ENCODE data around the gene HOXA9. TPM values are rescaled to one million over a fixed set of nuclear protein-coding genes. Genes with fewer than 3 reads are reported as not detected.
A peak's percentile ranks its signal among the peaks of the same experiment; 100 is the strongest.

Gene HOXA9
- total and polyA plus RNA-seq, 5 donors from 2014 or later: 0.20 to 1.1 TPM; not detected in 3

- DNase-seq (no peak), ATAC-seq (ENCODE audit: low read depth in 2 of 2) (no peak)
- Histone ChIP-seq H3K27me3 (ENCODE audit: control insufficient read depth, insufficient read depth, low read length) (peaks cover 22% of the 10 kb centered on the region), H3K4me3 (ENCODE audit: low read depth, low read length) (no peak overlapping the region), H3K27ac (ENCODE audit: insufficient read depth, low read length, poor library complexity, severe bottlenecking) (no peak overlapping the region), H3K9me3 (ENCODE audit: control insufficient read depth in 2 of 2, low read length in 2 of 2) (no peaks in the 10 kb centered on the region), H3K4me1 (ENCODE audit: control insufficient read depth, insufficient read depth, low read length, poor library complexity, severe bottlenecking) (peaks cover 4% of the 10 kb centered on the region), H3K36me3 (ENCODE audit: control insufficient read depth, insufficient read depth, low read length) (no peaks in the 10 kb centered on the region)
- H3K4me1 Mint-ChIP-seq: peaks cover 0 to 11% (median 4%) of the 10 kb centered on the region in 4 donors
- H3K27ac Mint-ChIP-seq: no peak overlapping the region
- peaks cover 0 to 2% (median 0%) of the 10 kb centered on the region in 7 donors for H3K9me3 Mint-ChIP-seq
- no peaks in the 10 kb centered on the region for H3K36me3 Mint-ChIP-seq
- no peak overlapping the region for H3K4me3 Mint-ChIP-seq
- H3K27me3 Mint-ChIP-seq: peaks cover 59% of the 10 kb centered on the region
Observed at GRCh38 chr7:27144781-27145164, 20.6 kb downstream of the HOXA9 start.

GRCh38 chr7:27143950-27144780 is 21.2 kb downstream of the HOXA9 start:
- no peak overlapping the region for H3K4me3 Mint-ChIP-seq
- no peak for DNase-seq
- H3K27me3 Mint-ChIP-seq: peaks cover 53% of the 10 kb centered on the region
- H3K4me1 Mint-ChIP-seq: peaks cover 0 to 11% (median 1%) of the 10 kb centered on the region in 4 donors
- H3K36me3 Mint-ChIP-seq: no peaks in the 10 kb centered on the region
- no peaks in the 10 kb centered on the region for H3K9me3 ChIP-seq (ENCODE audit: control insufficient read depth in 2 of 2, low read length in 2 of 2)
- H3K27me3 ChIP-seq (ENCODE audit: control insufficient read depth, insufficient read depth, low read length): peaks cover 19% of the 10 kb centered on the region
- no peak overlapping the region for H3K27ac ChIP-seq (ENCODE audit: insufficient read depth, low read length, poor library complexity, severe bottlenecking)
- ATAC-seq (ENCODE audit: low read depth in 2 of 2): no peak
- peaks cover 4% of the 10 kb centered on the region for H3K4me1 ChIP-seq (ENCODE audit: control insufficient read depth, insufficient read depth, low read length, poor library complexity, severe bottlenecking)
- no peak overlapping the region for H3K27ac Mint-ChIP-seq
- H3K4me3 ChIP-seq (ENCODE audit: low read depth, low read length): no peak overlapping the region
- peaks cover 0 to 2% (median 0%) of the 10 kb centered on the region in 7 donors for H3K9me3 Mint-ChIP-seq
- no peaks in the 10 kb centered on the region for H3K36me3 ChIP-seq (ENCODE audit: control insufficient read depth, insufficient read depth, low read length)

- H3K4me3 Mint-ChIP-seq: peak within 1 kb of the TSS in 1 of 4 donors; percentile 46
- peak in 1 of 2 donors; percentile 34 for ATAC-seq (ENCODE audit: low read depth in 2 of 2)
Observed at GRCh38 chr7:27143023-27143949, 22.1 kb downstream of the HOXA9 start, which contains the start of gene HOXA5. HOXA5 (minus strand) TSS chr7:27143681; CDS start chr7:27143607, 74 bp downstream.

GRCh38 chr7:27142580-27143022 is 22.7 kb downstream of the HOXA9 start:
- Histone ChIP-seq H3K27me3 (ENCODE audit: control insufficient read depth, insufficient read depth, low read length) (peaks cover 14% of the 10 kb centered on the region), H3K36me3 (ENCODE audit: control insufficient read depth, insufficient read depth, low read length) (no peaks in the 10 kb centered on the region), H3K4me3 (ENCODE audit: low read depth, low read length) (no peak overlapping the region), H3K27ac (ENCODE audit: insufficient read depth, low read length, poor library complexity, severe bottlenecking) (no peak overlapping the region), H3K4me1 (ENCODE audit: control insufficient read depth, insufficient read depth, low read length, poor library complexity, severe bottlenecking) (no peaks in the 10 kb centered on the region), H3K9me3 (ENCODE audit: control insufficient read depth in 2 of 2, low read length in 2 of 2) (no peaks in the 10 kb centered on the region)
- ATAC-seq (ENCODE audit: low read depth in 2 of 2) (no peak), DNase-seq (no peak)
- H3K36me3 Mint-ChIP-seq: no peaks in the 10 kb centered on the region
- peak overlapping the region in 1 of 4 donors; percentile 46 for H3K4me3 Mint-ChIP-seq
- H3K27ac Mint-ChIP-seq: no peak overlapping the region
- peaks cover 0 to 2% (median 0%) of the 10 kb centered on the region in 7 donors for H3K9me3 Mint-ChIP-seq
- peaks cover 51% of the 10 kb centered on the region for H3K27me3 Mint-ChIP-seq
- H3K4me1 Mint-ChIP-seq: peaks cover 0 to 5% (median 0%) of the 10 kb centered on the region in 4 donors

More at GRCh38 chr7:27143023-27143949, 22.1 kb downstream of the HOXA9 start, which contains the start of gene HOXA5:
- no peak within 1 kb of the TSS for H3K27ac ChIP-seq (ENCODE audit: insufficient read depth, low read length, poor library complexity, severe bottlenecking)
- Mint-ChIP-seq H3K9me3 (peaks cover 0 to 2% (median 0%) of the 10 kb centered on the region in 7 donors), H3K27ac (no peak within 1 kb of the TSS), H3K27me3 (peaks cover 51% of the 10 kb centered on the region), H3K4me1 (peaks cover 0 to 8% (median 1%) of the 10 kb centered on the region in 4 donors), H3K36me3 (no peaks in the 10 kb centered on the region)
- no peaks in the 10 kb centered on the region for H3K9me3 ChIP-seq (ENCODE audit: control insufficient read depth in 2 of 2, low read length in 2 of 2)
- peaks cover 4% of the 10 kb centered on the region for H3K4me1 ChIP-seq (ENCODE audit: control insufficient read depth, insufficient read depth, low read length, poor library complexity, severe bottlenecking)
- H3K36me3 ChIP-seq (ENCODE audit: control insufficient read depth, insufficient read depth, low read length): no peaks in the 10 kb centered on the region
- H3K27me3 ChIP-seq (ENCODE audit: control insufficient read depth, insufficient read depth, low read length): peaks cover 12% of the 10 kb centered on the region
- no peak for DNase-seq
- no peak within 1 kb of the TSS for H3K4me3 ChIP-seq (ENCODE audit: low read depth, low read length)

GRCh38 chr7:27141923-27142579 is 23.3 kb downstream of the HOXA9 start:
- peaks cover 51% of the 10 kb centered on the region for H3K27me3 Mint-ChIP-seq
- peaks cover 0 to 1% (median 0%) of the 10 kb centered on the region in 4 donors for H3K4me1 Mint-ChIP-seq
- H3K36me3 Mint-ChIP-seq: no peaks in the 10 kb centered on the region
- peaks cover 16% of the 10 kb centered on the region for H3K27me3 ChIP-seq (ENCODE audit: control insufficient read depth, insufficient read depth, low read length)
- no peak overlapping the region for H3K4me3 ChIP-seq (ENCODE audit: low read depth, low read length)
- H3K27ac ChIP-seq (ENCODE audit: insufficient read depth, low read length, poor library complexity, severe bottlenecking): no peak overlapping the region
- DNase-seq: no peak
- H3K36me3 ChIP-seq (ENCODE audit: control insufficient read depth, insufficient read depth, low read length): no peaks in the 10 kb centered on the region
- H3K9me3 ChIP-seq (ENCODE audit: control insufficient read depth in 2 of 2, low read length in 2 of 2): no peaks in the 10 kb centered on the region
- H3K4me3 Mint-ChIP-seq: no peak overlapping the region
- no peak overlapping the region for H3K27ac Mint-ChIP-seq
- no peak for ATAC-seq (ENCODE audit: low read depth in 2 of 2)
- H3K4me1 ChIP-seq (ENCODE audit: control insufficient read depth, insufficient read depth, low read length, poor library complexity, severe bottlenecking): no peaks in the 10 kb centered on the region
- peaks cover 0 to 2% (median 0%) of the 10 kb centered on the region in 7 donors for H3K9me3 Mint-ChIP-seq

GRCh38 chr7:27141137-27141922 is 24.0 kb downstream of the HOXA9 start:
- H3K4me3 ChIP-seq (ENCODE audit: low read depth, low read length): no peak overlapping the region
- no peaks in the 10 kb centered on the region for H3K9me3 ChIP-seq (ENCODE audit: control insufficient read depth in 2 of 2, low read length in 2 of 2)
- Mint-ChIP-seq H3K9me3 (peaks cover 0 to 2% (median 0%) of the 10 kb centered on the region in 7 donors), H3K27me3 (peaks cover 53% of the 10 kb centered on the region), H3K27ac (no peak overlapping the region), H3K4me3 (no peak overlapping the region), H3K4me1 (no peaks in the 10 kb centered on the region), H3K36me3 (no peaks in the 10 kb centered on the region)
- peaks cover 12% of the 10 kb centered on the region for H3K27me3 ChIP-seq (ENCODE audit: control insufficient read depth, insufficient read depth, low read length)
- H3K4me1 ChIP-seq (ENCODE audit: control insufficient read depth, insufficient read depth, low read length, poor library complexity, severe bottlenecking): no peaks in the 10 kb centered on the region
- no peak for DNase-seq
- no peak overlapping the region for H3K27ac ChIP-seq (ENCODE audit: insufficient read depth, low read length, poor library complexity, severe bottlenecking)
- no peak for ATAC-seq (ENCODE audit: low read depth in 2 of 2)
- H3K36me3 ChIP-seq (ENCODE audit: control insufficient read depth, insufficient read depth, low read length): no peaks in the 10 kb centered on the region

Data from CD4-positive, CD25-positive, alpha-beta regulatory T cell (primary cell).